ENCODE results near the gene WARS2. TPM values are rescaled to one million over a fixed set of nuclear protein-coding genes. Genes with fewer than 3 reads are reported as not detected.

Gene WARS2
- total RNA-seq, 4 donors from 2014 or later: 13.3 to 28.1 (median 16.2) TPM

DNA sequence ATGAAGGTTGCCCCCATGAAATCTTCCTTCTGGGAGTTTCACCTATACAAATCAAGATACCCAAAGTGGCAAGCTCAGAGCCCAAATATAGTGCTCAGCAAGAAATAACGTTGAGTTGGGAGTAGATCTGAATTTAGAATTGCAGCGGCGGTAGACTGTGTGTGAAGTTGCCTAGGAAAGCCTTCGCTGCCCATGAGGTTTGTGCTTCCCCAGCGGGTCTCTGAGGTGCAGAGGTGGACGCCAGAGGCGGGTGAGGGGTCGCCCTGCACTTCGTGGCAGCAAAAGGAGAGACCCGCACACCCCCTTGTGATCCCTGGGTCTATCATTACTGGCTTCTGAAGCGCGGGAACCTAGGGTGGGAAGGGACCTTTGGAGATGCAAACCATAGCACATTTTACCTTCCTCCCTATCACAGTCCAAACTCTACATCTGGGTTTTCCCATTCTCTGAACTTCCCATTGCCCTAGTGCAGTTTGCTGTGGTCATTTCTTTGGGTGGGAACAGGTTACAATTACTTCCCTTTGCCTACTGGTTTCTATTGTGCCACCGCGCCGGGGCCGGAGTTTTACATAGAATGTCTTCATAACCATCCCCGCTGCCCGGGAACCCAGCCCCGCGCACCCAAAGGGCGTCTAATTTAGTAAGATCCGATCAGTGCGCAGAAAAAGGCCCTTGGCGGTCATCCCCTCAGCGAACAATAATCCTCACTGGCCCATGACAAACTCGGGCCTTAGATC lies 157.5 kb downstream of the WARS2 start:
- WGBS: 49% methylated on average over 26 of the region's 26 CpGs
- Histone ChIP-seq H3K27me3 (peaks cover 88% of the 10 kb centered on the region), H3K4me3 (peak overlapping the region; percentile 14), H3K36me3 (no peaks in the 10 kb centered on the region), H3K4me1 (peaks cover 55% of the 10 kb centered on the region), H3K27ac (peak overlapping the region; percentile 16), H3K9me3 (no peaks in the 10 kb centered on the region)
- DNase-seq (ENCODE audit: low spot score in 2 of 2): no peak
- TF ChIP-seq POLR2A (IDR thresholded peaks at IDR 0.05) (no peak), EP300 (IDR thresholded peaks at IDR 0.05) (no peak), POLR2AphosphoS5 (IDR thresholded peaks at IDR 0.05) (no peak)
- TF ChIP-seq, protein P1, sequence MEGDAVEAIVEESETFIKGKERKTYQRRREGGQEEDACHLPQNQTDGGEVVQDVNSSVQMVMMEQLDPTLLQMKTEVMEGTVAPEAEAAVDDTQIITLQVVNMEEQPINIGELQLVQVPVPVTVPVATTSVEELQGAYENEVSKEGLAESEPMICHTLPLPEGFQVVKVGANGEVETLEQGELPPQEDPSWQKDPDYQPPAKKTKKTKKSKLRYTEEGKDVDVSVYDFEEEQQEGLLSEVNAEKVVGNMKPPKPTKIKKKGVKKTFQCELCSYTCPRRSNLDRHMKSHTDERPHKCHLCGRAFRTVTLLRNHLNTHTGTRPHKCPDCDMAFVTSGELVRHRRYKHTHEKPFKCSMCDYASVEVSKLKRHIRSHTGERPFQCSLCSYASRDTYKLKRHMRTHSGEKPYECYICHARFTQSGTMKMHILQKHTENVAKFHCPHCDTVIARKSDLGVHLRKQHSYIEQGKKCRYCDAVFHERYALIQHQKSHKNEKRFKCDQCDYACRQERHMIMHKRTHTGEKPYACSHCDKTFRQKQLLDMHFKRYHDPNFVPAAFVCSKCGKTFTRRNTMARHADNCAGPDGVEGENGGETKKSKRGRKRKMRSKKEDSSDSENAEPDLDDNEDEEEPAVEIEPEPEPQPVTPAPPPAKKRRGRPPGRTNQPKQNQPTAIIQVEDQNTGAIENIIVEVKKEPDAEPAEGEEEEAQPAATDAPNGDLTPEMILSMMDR (IDR thresholded peaks at IDR 0.05): no peak

DNA sequence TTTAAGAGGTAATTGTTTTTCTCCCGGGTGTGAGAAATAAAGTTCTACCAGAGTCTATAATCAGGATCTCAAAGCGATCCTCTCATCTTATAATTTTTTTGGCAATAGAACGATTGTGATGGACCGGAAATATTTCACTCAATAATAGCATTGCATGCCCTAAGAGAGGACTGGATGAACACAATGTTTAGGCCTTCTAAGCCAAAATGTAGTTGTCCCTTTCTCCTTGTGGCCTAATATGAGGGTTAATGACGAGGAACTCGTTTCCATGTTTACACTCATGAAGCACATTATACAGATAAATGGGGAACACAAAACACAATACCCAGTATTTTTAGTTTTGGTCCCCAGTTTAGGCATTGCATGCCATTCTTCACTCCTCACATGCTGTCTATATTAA lies 158.2 kb downstream of the WARS2 start:
- Histone ChIP-seq H3K36me3 (no peaks in the 10 kb centered on the region), H3K4me1 (peaks cover 48% of the 10 kb centered on the region), H3K27ac (peak overlapping the region; percentile 21), H3K4me3 (no peak overlapping the region), H3K27me3 (peaks cover 88% of the 10 kb centered on the region), H3K9me3 (no peaks in the 10 kb centered on the region)
- DNase-seq (ENCODE audit: low spot score in 2 of 2): no peak
- TF ChIP-seq EP300 (IDR thresholded peaks at IDR 0.05): no peak
- TF ChIP-seq, protein P1 (IDR thresholded peaks at IDR 0.05): no peak
- no peak for TF ChIP-seq POLR2AphosphoS5 (IDR thresholded peaks at IDR 0.05)
- no peak for TF ChIP-seq POLR2A (IDR thresholded peaks at IDR 0.05)
- WGBS: 53% methylated on average over 6 of the region's 6 CpGs

DNA sequence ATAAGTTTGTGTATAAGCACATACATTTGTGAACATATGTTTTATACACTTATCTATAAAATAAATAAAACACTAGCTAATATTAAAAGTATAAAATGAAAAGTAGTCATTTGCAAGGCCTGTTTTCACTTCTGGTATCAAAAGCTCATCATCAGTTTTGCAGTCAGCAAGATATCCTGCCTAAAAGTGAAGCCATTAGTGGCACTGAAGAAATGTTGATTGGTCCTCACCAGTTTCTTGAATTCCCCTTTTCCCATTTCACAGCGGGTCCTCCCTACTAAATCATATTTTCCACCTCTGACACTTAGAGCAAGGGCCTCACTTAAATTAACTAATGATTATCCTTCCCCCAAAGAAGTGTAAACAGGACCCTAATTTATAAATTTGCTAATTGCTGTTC lies 159.0 kb downstream of the WARS2 start:
- TF ChIP-seq POLR2A (IDR thresholded peaks at IDR 0.05): no peak
- no peak for TF ChIP-seq POLR2AphosphoS5 (IDR thresholded peaks at IDR 0.05)
- TF ChIP-seq EP300 (IDR thresholded peaks at IDR 0.05): no peak
- TF ChIP-seq, protein P1 (IDR thresholded peaks at IDR 0.05): no peak
- H3K4me3 ChIP-seq: no peak overlapping the region
- peaks cover 79% of the 10 kb centered on the region for H3K27me3 ChIP-seq
- no peaks in the 10 kb centered on the region for H3K36me3 ChIP-seq
- 66% methylated on average over 1 of the region's 1 CpG for WGBS
- no peak overlapping the region for H3K27ac ChIP-seq
- H3K9me3 ChIP-seq: no peaks in the 10 kb centered on the region
- DNase-seq (ENCODE audit: low spot score in 2 of 2): no peak
- peaks cover 43% of the 10 kb centered on the region for H3K4me1 ChIP-seq

Other genes with a start within 250 kb of the WARS2 start
- gene TBX15, start 152.3 kb downstream of the WARS2 start, total RNA-seq: 10 to 100 TPM in 1 of 4 donors, 1 to 10 TPM in 3; 3.3 to 10.8 (median 3.5) TPM
- gene HAO2, start 228.1 kb upstream of the WARS2 start, total RNA-seq: 1 to 10 TPM; 2.2 to 6.8 (median 5.0) TPM

All from suprapubic skin (tissue), 4 donors.